ENCODE measurements around the gene MLH1. TPM values are rescaled to one million over a fixed set of nuclear protein-coding genes. Genes with fewer than 3 reads are reported as not detected.

Gene MLH1
- total and polyA plus RNA-seq, 9 donors: 14.1 to 44.3 (median 21.4) TPM

DNA sequence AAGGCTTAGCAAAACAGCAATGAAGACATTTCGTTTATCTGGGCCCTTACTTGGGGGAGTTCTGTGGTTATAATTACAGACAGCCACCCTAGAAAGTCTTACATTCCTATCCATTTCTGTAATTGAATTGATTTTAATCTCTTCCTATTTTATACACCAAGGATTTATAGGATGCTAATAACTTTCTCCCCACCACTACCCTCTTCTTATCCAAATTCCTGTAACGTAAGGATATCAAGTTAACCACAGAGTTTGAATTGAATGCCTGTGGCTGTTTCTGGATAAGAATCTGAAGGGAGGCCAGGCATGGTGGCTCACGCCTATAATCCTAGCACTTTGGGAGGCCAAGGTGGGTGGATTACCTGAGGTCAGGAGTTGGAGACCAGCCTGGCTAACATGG lies 78.6 kb downstream of the MLH1 start:
- Histone ChIP-seq H3K4me1 (ENCODE audit: insufficient read depth) (no peaks in the 10 kb centered on the region), H3K9me3 (no peaks in the 10 kb centered on the region), H3K4me3 (no peak overlapping the region), H3K27me3 (no peaks in the 10 kb centered on the region), H3K36me3 (no peaks in the 10 kb centered on the region), H3K27ac (no peak overlapping the region)
- TF ChIP-seq, protein P1, sequence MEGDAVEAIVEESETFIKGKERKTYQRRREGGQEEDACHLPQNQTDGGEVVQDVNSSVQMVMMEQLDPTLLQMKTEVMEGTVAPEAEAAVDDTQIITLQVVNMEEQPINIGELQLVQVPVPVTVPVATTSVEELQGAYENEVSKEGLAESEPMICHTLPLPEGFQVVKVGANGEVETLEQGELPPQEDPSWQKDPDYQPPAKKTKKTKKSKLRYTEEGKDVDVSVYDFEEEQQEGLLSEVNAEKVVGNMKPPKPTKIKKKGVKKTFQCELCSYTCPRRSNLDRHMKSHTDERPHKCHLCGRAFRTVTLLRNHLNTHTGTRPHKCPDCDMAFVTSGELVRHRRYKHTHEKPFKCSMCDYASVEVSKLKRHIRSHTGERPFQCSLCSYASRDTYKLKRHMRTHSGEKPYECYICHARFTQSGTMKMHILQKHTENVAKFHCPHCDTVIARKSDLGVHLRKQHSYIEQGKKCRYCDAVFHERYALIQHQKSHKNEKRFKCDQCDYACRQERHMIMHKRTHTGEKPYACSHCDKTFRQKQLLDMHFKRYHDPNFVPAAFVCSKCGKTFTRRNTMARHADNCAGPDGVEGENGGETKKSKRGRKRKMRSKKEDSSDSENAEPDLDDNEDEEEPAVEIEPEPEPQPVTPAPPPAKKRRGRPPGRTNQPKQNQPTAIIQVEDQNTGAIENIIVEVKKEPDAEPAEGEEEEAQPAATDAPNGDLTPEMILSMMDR (IDR thresholded peaks at IDR 0.05): no peak
- TF ChIP-seq EP300 (IDR thresholded peaks at IDR 0.05): no peak
- no peak for TF ChIP-seq POLR2A (IDR thresholded peaks at IDR 0.05)
- WGBS, 3 donors: 82 to 90% (median 88%) methylated on average over 3 of the region's 3 CpGs
- intact Hi-C loops (cut with DNase I): no loop called here
- DNase-seq: no peak

GRCh38 chr3:37072892-37073291 lies 79.6 kb downstream of the MLH1 start:
- Histone ChIP-seq H3K4me1 (ENCODE audit: insufficient read depth) (no peaks in the 10 kb centered on the region), H3K27me3 (no peaks in the 10 kb centered on the region), H3K36me3 (no peaks in the 10 kb centered on the region), H3K9me3 (no peaks in the 10 kb centered on the region), H3K27ac (no peak overlapping the region), H3K4me3 (no peak overlapping the region)
- TF ChIP-seq POLR2A (IDR thresholded peaks at IDR 0.05) (no peak), EP300 (IDR thresholded peaks at IDR 0.05) (no peak)
- TF ChIP-seq, protein P1 (IDR thresholded peaks at IDR 0.05): no peak
- intact Hi-C loops (cut with DNase I): no loop called here
- WGBS, 3 donors: 6 to 13% (median 8%) methylated on average over 2 of the region's 2 CpGs
- DNase-seq: no peak

DNA sequence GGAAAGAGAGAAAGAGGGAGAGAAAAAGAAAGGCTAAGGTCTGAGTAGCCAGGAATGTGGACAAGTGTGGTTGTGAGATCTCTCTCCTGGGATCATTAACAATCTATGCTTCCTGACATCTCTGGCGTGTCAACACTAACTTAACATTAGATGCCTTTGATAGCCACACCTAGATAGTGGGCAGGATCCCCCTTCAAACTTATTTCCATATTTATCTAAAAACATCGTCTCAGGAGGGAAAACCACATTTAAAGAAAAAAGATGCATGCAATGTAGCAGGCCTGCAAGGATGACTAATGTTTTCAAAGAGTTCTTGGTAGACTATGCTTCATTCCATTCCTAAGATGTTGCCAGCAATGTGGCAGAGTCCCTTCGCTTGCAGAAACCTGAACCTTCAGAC lies 80.9 kb downstream of the MLH1 start:
- intact Hi-C loops (cut with DNase I): no loop called here
- 31 to 46% (median 45%) methylated on average over 3 of the region's 3 CpGs for WGBS, 3 donors
- no peak for DNase-seq

GRCh38 chr3:37075955-37076354 lies 82.6 kb downstream of the MLH1 start:
- 93 to 100% (median 96%) methylated on average over 1 of the region's 1 CpG for WGBS, 3 donors
- no peak for DNase-seq
- Histone ChIP-seq H3K27me3 (no peaks in the 10 kb centered on the region), H3K4me3 (no peak overlapping the region), H3K9me3 (no peaks in the 10 kb centered on the region), H3K4me1 (ENCODE audit: insufficient read depth) (no peaks in the 10 kb centered on the region), H3K36me3 (no peaks in the 10 kb centered on the region), H3K27ac (no peak overlapping the region)
- intact Hi-C loops (cut with DNase I): no loop called here
- TF ChIP-seq EP300 (IDR thresholded peaks at IDR 0.05) (no peak), POLR2A (IDR thresholded peaks at IDR 0.05) (no peak)
- TF ChIP-seq, protein P1 (IDR thresholded peaks at IDR 0.05): no peak

More for the DNA sequence above, 80.9 kb downstream of the MLH1 start:
- TF ChIP-seq, protein P1 (IDR thresholded peaks at IDR 0.05): no peak
- TF ChIP-seq POLR2A (IDR thresholded peaks at IDR 0.05): no peak
- TF ChIP-seq EP300 (IDR thresholded peaks at IDR 0.05): no peak
- Histone ChIP-seq H3K9me3 (no peaks in the 10 kb centered on the region), H3K27ac (no peak overlapping the region), H3K4me1 (ENCODE audit: insufficient read depth) (no peaks in the 10 kb centered on the region), H3K36me3 (no peaks in the 10 kb centered on the region), H3K4me3 (no peak overlapping the region), H3K27me3 (no peaks in the 10 kb centered on the region)

Data from ovary (tissue), 9 donors.